DND-41 (cell line): ENCODE measurements around the gene MMP11.

Source experiments
- CTCF ChIP-seq: IDR thresholded peaks from 2 replicates; pipeline ENCODE4 v1.5.1; 2012; ENCODE audit warnings: borderline replicate concordance, low read length, moderate library complexity, mild to moderate bottlenecking; ENCODE audit not compliant: poor library complexity, severe bottlenecking; ENCODE audit errors: extremely low read depth
- EZH2 ChIP-seq: IDR thresholded peaks from 3 replicates; pipeline ENCODE4 v1.6.1; 2012; ENCODE audit warnings: borderline replicate concordance, low read depth, mild to moderate bottlenecking, moderate library complexity, low read length, inconsistent platforms; ENCODE audit not compliant: severe bottlenecking

- TF ChIP-seq CTCF, result peak; percentile 42
- TF ChIP-seq EZH2, result no peak
Measured at GRCh38 chr22:23750714-23751440, 21.8 kb upstream of the MMP11 start, which contains the start of gene ZNF70.
